Peyer's patch (tissue), 4 donors: ENCODE data around the gene AGPAT2.

ENCODE experiments used
- CTCF ChIP-seq, 6 experiments: fragments of 450-650 bp in 4 of 6; fragments of 200-600 bp in 2 of 6; sonication (generic) in 1 of 6; IDR thresholded peaks; one replicate each; pipeline ENCODE4 v1.5.1; 2017 to 2019; ENCODE audit warnings: antibody characterized with exemption in 6 of 6, mild to moderate bottlenecking in 3 of 6, moderate library complexity in 1 of 6
- POLR2A ChIP-seq, 2 donors: fragments of 450-650 bp; IDR thresholded peaks; one replicate each; pipeline ENCODE4 v1.5.1; 2017; ENCODE audit warnings: antibody characterized with exemption in 2 of 2, mild to moderate bottlenecking in 2 of 2, moderate library complexity in 2 of 2

DNA sequence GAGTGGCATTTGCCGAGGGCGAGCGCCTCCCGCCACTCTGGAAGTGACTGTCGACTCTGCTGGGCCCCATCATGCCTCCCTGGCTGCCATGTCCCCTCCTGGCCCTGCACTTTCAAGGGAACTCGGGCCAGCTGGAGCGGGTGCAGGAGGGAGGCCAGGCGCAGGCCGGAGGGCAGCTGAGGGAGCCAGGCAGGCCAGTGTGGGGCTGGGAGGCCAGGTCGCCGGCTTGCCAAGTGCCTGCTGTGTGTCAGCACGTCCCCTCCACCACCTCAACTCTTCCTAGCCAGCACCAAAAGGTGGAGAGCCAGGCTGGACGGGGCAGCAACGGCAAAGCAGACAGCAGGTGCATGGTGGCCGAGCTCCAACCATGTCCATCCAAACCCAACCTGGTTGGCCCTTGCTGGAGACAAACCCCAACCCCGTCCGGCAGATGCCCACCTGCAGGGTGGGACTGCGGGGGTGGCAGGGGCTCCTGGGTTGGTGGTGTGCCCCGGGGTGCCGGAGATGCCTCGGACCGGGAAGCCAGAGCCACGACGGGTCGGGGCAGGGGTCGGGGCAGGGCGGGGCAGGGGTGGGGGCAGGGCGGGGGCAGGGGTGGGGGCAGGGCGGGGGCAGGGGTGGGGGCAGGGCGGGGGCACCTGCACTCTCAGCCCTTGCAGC is 61.1 kb downstream of the AGPAT2 start:
- TF ChIP-seq POLR2A (IDR thresholded peaks at IDR 0.05): no peak
- no peak for TF ChIP-seq CTCF (IDR thresholded peaks at IDR 0.05)
